ENCODE results near the gene ZNF333.

DNA sequence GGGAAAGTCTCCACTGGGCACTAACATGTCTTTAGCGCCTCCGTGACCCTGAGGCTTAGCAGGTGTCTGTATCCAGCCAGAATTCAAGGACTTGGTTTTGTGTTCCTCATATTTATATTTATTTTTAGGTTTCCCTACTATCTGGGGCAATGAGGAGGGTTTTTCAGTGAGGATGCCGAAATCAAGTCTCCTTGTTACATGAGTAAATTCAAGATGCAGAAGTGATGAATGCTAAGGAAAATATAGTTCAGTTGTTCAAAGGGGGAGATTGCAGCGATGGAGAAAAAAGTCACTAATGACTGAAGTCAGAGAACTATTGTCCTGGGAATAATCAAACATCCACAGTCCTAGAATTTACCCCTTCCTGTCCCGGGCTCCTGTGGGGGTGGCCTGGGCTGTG lies 89.3 kb downstream of the ZNF333 start:
- TF ChIP-seq, protein P1, sequence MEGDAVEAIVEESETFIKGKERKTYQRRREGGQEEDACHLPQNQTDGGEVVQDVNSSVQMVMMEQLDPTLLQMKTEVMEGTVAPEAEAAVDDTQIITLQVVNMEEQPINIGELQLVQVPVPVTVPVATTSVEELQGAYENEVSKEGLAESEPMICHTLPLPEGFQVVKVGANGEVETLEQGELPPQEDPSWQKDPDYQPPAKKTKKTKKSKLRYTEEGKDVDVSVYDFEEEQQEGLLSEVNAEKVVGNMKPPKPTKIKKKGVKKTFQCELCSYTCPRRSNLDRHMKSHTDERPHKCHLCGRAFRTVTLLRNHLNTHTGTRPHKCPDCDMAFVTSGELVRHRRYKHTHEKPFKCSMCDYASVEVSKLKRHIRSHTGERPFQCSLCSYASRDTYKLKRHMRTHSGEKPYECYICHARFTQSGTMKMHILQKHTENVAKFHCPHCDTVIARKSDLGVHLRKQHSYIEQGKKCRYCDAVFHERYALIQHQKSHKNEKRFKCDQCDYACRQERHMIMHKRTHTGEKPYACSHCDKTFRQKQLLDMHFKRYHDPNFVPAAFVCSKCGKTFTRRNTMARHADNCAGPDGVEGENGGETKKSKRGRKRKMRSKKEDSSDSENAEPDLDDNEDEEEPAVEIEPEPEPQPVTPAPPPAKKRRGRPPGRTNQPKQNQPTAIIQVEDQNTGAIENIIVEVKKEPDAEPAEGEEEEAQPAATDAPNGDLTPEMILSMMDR (IDR thresholded peaks at IDR 0.05; ENCODE audit: extremely low read depth in 1 of 2, insufficient read depth in 1 of 2, low read depth in 1 of 2, low read length in 2 of 2) = no peak
- TF ChIP-seq POLR2AphosphoS5 (IDR thresholded peaks at IDR 0.05; ENCODE audit: insufficient read depth, low read depth, low read length) (no peak), POLR2A (IDR thresholded peaks at IDR 0.05; ENCODE audit: low read depth, low read length) (no peak)
